Hepatocyte (in vitro differentiated cells): ENCODE data around the gene GALNT11. TPM values are rescaled to one million over a fixed set of nuclear protein-coding genes. Genes with fewer than 3 reads are reported as not detected.
"Not testable (repeated sequence)": the region's sequence is repeated elsewhere in the genome, so short reads cannot be mapped to it uniquely, and the experiment has no call there.

Experiments used
- DNase-seq: peaks from one replicate; pipeline ENCODE4 v3.0.0-alpha.2; 2016; ENCODE audit warnings: low spot score
- H2AFZ ChIP-seq: fragments of 200-600 bp; sonication (generic); 2 replicates; pipeline ENCODE4 v1.6.0; 2016; ENCODE audit warnings: antibody characterized with exemption, mild to moderate bottlenecking
- H3K27ac ChIP-seq: fragments of 200-600 bp; sonication (generic); 2 replicates; pipeline ENCODE4 v1.5.1; 2016; ENCODE audit warnings: mild to moderate bottlenecking
- H3K27me3 ChIP-seq: fragments of 200-600 bp; sonication (generic); 2 replicates; pipeline ENCODE4 v1.6.1; 2016
- H3K36me3 ChIP-seq: fragments of 200-600 bp; sonication (generic); replicated peaks from 2 replicates; pipeline ENCODE4 v1.5.1; 2016; ENCODE audit warnings: low read depth; ENCODE audit not compliant: insufficient read depth
- H3K4me1 ChIP-seq: fragments of 200-600 bp; sonication (generic); 2 replicates; pipeline ENCODE4 v1.5.1; 2016; ENCODE audit warnings: mild to moderate bottlenecking, moderate library complexity; ENCODE audit not compliant: insufficient read depth
- H3K4me2 ChIP-seq: fragments of 200-600 bp; sonication (generic); 2 replicates; pipeline ENCODE4 v1.6.0; 2016
- H3K4me3 ChIP-seq: fragments of 200-600 bp; sonication (generic); 2 replicates; pipeline ENCODE4 v1.5.1; 2016; ENCODE audit warnings: mild to moderate bottlenecking
- H3K79me2 ChIP-seq: fragments of 200-600 bp; sonication (generic); 2 replicates; pipeline ENCODE4 v1.6.0; 2017; ENCODE audit warnings: mild to moderate bottlenecking
- H3K9me2 ChIP-seq: fragments of 200-600 bp; sonication (generic); replicated peaks from 2 replicates; pipeline ENCODE4 v1.6.0; 2017; ENCODE audit warnings: mild to moderate bottlenecking; ENCODE audit not compliant: insufficient read depth
- H3K9me3 ChIP-seq: fragments of 200-600 bp; sonication (generic); 2 replicates; pipeline ENCODE4 v1.5.1; 2016; ENCODE audit warnings: low read depth, mild to moderate bottlenecking
- H4K20me1 ChIP-seq: fragments of 200-600 bp; sonication (generic); 2 replicates; pipeline ENCODE4 v1.6.0; 2016; ENCODE audit warnings: mild to moderate bottlenecking; ENCODE audit not compliant: insufficient read depth, poor library complexity, severe bottlenecking
- EZH2 ChIP-seq: fragments of 200-600 bp; sonication (generic); IDR thresholded peaks from 2 replicates; pipeline ENCODE4 v1.6.1; 2016; ENCODE audit warnings: antibody characterized with exemption, mild to moderate bottlenecking, borderline replicate concordance
- EZH2phosphoT487 ChIP-seq: fragments of 200-600 bp; sonication (generic); IDR thresholded peaks from one replicate; pipeline ENCODE4 v1.6.1; 2018; ENCODE audit warnings: antibody characterized with exemption, mild to moderate bottlenecking, low read depth, moderate library complexity; ENCODE audit not compliant: unreplicated experiment, severe bottlenecking
- WGBS: methylation state at CpG from one replicate; pipeline ENCODE4 v1.1.6; 2016; ENCODE audit warnings: low lambda C conversion rate; ENCODE audit errors: missing lambda C conversion rate; 5-methylcytosine and 5-hydroxymethylcytosine counted together
- polyA plus RNA-seq: library from polyadenylated mRNA; unstranded; fragments of >200 nt; fragmentation: Nextera tagmentation; extraction: Ambion mirVana; gene quantifications from 2 replicates; pipeline ENCODE4 v1.2.1, GENCODE V29; 2016
- total RNA-seq: library from RNA; depleted of rRNA; stranded (reverse); fragments of >200 nt; gene quantifications from 2 replicates; pipeline ENCODE4 v1.2.3, GENCODE V29; 2014
- TF ChIP-seq, protein P1 (sequence below): fragments of 200-600 bp; sonication (generic); IDR thresholded peaks from 2 replicates; pipeline ENCODE4 v1.5.1; 2016; ENCODE audit warnings: antibody characterized with exemption, mild to moderate bottlenecking; ENCODE audit not compliant: poor library complexity

Gene GALNT11
- total and polyA plus RNA-seq, 2 experiments from 2014 or later: 43.7 to 64.1 TPM

DNA sequence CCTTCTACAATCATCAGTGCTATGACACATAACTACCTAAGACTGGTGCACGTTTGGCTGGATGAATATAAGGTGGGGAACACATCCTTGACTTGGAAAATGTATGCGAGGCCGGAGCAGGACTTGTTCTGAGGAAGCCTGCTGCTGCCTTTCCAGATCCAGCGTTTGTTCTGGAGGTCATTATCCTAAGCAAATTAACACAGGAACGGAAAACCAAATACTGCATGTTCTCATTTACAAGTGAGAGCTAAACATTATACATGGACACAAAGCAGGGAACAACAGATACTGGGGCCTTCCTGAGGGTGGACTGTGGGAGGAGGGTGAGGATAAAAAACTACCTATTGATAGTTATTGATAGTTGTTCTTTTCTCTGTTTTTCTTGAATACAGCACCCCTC is 10.8 kb upstream of the GALNT11 start:
- Histone ChIP-seq H3K27ac (no peak overlapping the region), H4K20me1 (no peaks in the 10 kb centered on the region), H3K36me3 (no peaks in the 10 kb centered on the region), H3K4me2 (no peak overlapping the region), H3K4me3 (no peak overlapping the region), H3K4me1 (no peaks in the 10 kb centered on the region), H3K9me2 (no peaks in the 10 kb centered on the region), H3K79me2 (no peaks in the 10 kb centered on the region), H3K9me3 (no peaks in the 10 kb centered on the region), H3K27me3 (no peaks in the 10 kb centered on the region), H2AFZ (no peak overlapping the region)
- TF ChIP-seq, protein P1, sequence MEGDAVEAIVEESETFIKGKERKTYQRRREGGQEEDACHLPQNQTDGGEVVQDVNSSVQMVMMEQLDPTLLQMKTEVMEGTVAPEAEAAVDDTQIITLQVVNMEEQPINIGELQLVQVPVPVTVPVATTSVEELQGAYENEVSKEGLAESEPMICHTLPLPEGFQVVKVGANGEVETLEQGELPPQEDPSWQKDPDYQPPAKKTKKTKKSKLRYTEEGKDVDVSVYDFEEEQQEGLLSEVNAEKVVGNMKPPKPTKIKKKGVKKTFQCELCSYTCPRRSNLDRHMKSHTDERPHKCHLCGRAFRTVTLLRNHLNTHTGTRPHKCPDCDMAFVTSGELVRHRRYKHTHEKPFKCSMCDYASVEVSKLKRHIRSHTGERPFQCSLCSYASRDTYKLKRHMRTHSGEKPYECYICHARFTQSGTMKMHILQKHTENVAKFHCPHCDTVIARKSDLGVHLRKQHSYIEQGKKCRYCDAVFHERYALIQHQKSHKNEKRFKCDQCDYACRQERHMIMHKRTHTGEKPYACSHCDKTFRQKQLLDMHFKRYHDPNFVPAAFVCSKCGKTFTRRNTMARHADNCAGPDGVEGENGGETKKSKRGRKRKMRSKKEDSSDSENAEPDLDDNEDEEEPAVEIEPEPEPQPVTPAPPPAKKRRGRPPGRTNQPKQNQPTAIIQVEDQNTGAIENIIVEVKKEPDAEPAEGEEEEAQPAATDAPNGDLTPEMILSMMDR: no peak
- TF ChIP-seq EZH2phosphoT487 (no peak), EZH2 (no peak)
- 59% methylated on average over 5 of the region's 5 CpGs for WGBS
- no peak for DNase-seq

DNA sequence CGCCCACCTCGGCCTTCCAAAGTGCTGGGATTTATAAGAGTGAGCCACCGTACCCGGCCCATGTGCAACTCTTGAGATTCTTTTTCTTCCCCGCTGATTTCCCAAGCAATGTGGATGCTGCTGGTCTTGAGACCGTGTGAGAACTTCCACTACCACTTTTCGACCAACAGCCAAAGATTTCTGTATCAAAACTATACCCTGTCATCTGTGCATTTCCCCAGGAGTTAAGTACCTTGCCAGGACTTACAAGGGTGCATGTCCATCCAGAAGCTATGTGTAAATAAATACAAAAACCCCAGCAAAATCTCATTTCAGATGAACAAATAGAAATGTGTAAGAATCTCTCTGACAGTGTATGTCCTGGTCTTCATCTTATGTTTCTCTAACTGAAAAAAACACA is 9.9 kb upstream of the GALNT11 start:
- Histone ChIP-seq H2AFZ (no peak overlapping the region), H3K79me2 (no peaks in the 10 kb centered on the region), H3K9me3 (no peaks in the 10 kb centered on the region), H3K9me2 (no peaks in the 10 kb centered on the region), H3K4me3 (no peak overlapping the region), H3K4me1 (no peaks in the 10 kb centered on the region), H3K4me2 (no peak overlapping the region), H4K20me1 (no peaks in the 10 kb centered on the region), H3K27me3 (no peaks in the 10 kb centered on the region), H3K27ac (no peak overlapping the region), H3K36me3 (no peaks in the 10 kb centered on the region)
- no peak for DNase-seq
- 91% methylated on average over 7 of the region's 7 CpGs for WGBS
- TF ChIP-seq EZH2: no peak
- TF ChIP-seq EZH2phosphoT487: no peak
- TF ChIP-seq, protein P1: no peak

DNA sequence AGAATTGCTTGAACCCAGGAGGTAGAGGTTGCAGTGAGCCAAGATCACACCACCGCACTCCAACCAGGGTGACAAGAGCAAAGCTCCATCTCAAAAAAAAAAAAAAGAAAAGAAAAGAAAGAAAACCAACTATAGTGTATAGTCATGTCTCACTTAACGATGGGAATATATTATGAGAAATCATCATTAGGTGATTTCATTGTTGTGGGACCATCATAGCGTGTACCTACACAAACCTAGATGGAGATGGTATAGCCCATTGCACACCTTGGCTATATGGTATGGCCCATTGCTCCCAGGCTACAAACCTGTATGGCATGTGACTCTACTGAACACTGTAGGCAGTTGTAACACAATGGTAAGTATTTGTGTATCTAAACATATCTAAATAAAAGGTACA is 8.5 kb upstream of the GALNT11 start:
- Histone ChIP-seq H2AFZ (no peak overlapping the region), H3K4me1 (no peaks in the 10 kb centered on the region), H3K36me3 (no peaks in the 10 kb centered on the region), H3K27me3 (no peaks in the 10 kb centered on the region), H4K20me1 (no peaks in the 10 kb centered on the region), H3K9me3 (no peaks in the 10 kb centered on the region), H3K4me3 (no peak overlapping the region), H3K4me2 (no peak overlapping the region), H3K79me2 (no peaks in the 10 kb centered on the region), H3K27ac (no peak overlapping the region), H3K9me2 (no peaks in the 10 kb centered on the region)
- no peak for DNase-seq
- TF ChIP-seq EZH2 (no peak), EZH2phosphoT487 (no peak)
- TF ChIP-seq, protein P1: no peak
- WGBS: 99% methylated on average over 3 of the region's 3 CpGs

DNA sequence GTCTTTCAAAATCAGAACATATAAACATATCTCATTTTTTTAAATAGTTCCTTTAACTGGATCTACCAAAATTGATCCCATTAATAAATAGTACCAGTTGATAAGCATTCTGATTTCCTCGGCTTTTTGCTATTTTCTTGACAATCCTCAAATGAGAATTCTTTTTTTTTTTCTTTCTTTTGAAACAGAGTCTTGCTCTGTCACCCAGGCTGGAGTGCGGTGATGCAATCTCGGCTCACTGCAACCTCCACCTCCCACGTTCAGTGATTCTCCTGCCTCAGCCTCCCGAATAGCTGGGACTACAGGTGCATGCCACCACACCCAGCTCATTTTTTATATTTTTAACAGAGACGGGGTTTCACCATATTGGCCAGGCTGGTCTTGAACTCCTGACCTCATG is 7.8 kb upstream of the GALNT11 start:
- H4K20me1 ChIP-seq, H3K4me2 ChIP-seq, H3K4me3 ChIP-seq, H3K4me1 ChIP-seq, H3K79me2 ChIP-seq, H3K27me3 ChIP-seq, H2AFZ ChIP-seq, DNase-seq, H3K27ac ChIP-seq, H3K9me2 ChIP-seq, H3K9me3 ChIP-seq, H3K36me3 ChIP-seq: not testable (repeated sequence)
- WGBS: 95% methylated on average over 6 of the region's 6 CpGs

DNA sequence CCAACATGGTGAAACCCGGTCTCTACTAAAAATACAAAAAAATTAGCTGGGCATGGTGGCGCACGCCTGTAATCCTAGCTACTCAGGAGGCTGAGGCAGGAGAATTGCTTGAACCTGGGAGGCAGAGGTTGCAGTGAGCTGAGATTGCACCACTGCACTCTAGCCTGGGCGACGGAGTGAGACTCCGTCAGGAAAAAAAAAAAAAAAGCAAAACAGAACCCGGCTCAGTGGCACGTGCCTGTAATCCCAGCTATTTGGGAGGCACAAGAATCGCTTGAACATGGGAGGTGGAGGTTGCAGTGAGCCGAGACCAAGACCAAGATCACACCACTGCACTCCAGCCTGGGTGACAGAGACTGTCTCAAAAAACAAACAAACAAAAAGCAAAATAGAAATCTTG is 3.7 kb upstream of the GALNT11 start:
- not testable (repeated sequence) for H3K36me3 ChIP-seq, H3K9me3 ChIP-seq, H3K4me2 ChIP-seq, H3K27ac ChIP-seq, H3K79me2 ChIP-seq, H3K9me2 ChIP-seq, H3K4me3 ChIP-seq, DNase-seq, H4K20me1 ChIP-seq, H3K27me3 ChIP-seq, H2AFZ ChIP-seq
- H3K4me1 ChIP-seq: peaks cover 11% of the 10 kb centered on the region
- WGBS: 87% methylated on average over 10 of the region's 10 CpGs
